GM18519 (cell line): Measurements from ENCODE around the gene XYLT1.

Experiments used
- ATAC-seq: cut with Tn5 transposase; IDR thresholded peaks from one replicate; pipeline ENCODE4 v1.9.1; 2021; ENCODE audit warnings: mild to moderate bottlenecking, moderate library complexity; ENCODE audit not compliant: unreplicated experiment, low FRiP score

The XYLT1 gene

GRCh38 chr16:17362183-17362582 is 108.6 kb downstream of the XYLT1 start:
- ATAC-seq = no peak

GRCh38 chr16:17360693-17361122 is 110.1 kb downstream of the XYLT1 start:
- ATAC-seq = no peak

- no peak for ATAC-seq
Measured at GRCh38 chr16:17359788-17360390, 110.9 kb downstream of the XYLT1 start.

GRCh38 chr16:17358846-17359245 is 111.9 kb downstream of the XYLT1 start:
- ATAC-seq = no peak

- no peak for ATAC-seq
Measured at GRCh38 chr16:17358355-17358754, 112.4 kb downstream of the XYLT1 start.

- no peak for ATAC-seq
Measured at GRCh38 chr16:17357307-17358062, 113.3 kb downstream of the XYLT1 start.

GRCh38 chr16:17356243-17356933 is 114.4 kb downstream of the XYLT1 start:
- ATAC-seq = no peak

GRCh38 chr16:17354685-17355084 is 116.1 kb downstream of the XYLT1 start:
- no peak for ATAC-seq

GRCh38 chr16:17354141-17354601 is 116.6 kb downstream of the XYLT1 start:
- no peak for ATAC-seq

GRCh38 chr16:17353561-17353960 is 117.2 kb downstream of the XYLT1 start:
- no peak for ATAC-seq

GRCh38 chr16:17351441-17352035 is 119.2 kb downstream of the XYLT1 start:
- no peak for ATAC-seq

GRCh38 chr16:17350207-17350606 is 120.6 kb downstream of the XYLT1 start:
- no peak for ATAC-seq

- ATAC-seq = no peak
Measured at GRCh38 chr16:17348826-17349225, 121.9 kb downstream of the XYLT1 start.

GRCh38 chr16:17348042-17348783 is 122.5 kb downstream of the XYLT1 start:
- ATAC-seq = no peak

GRCh38 chr16:17347624-17348023 is 123.1 kb downstream of the XYLT1 start:
- no peak for ATAC-seq

GRCh38 chr16:17346621-17347569 is 123.9 kb downstream of the XYLT1 start:
- ATAC-seq = no peak

- ATAC-seq = no peak
Measured at GRCh38 chr16:17345043-17345442, 125.7 kb downstream of the XYLT1 start.

- no peak for ATAC-seq
Measured at GRCh38 chr16:17343728-17344127, 127.0 kb downstream of the XYLT1 start.

- no peak for ATAC-seq
Measured at GRCh38 chr16:17343028-17343427, 127.7 kb downstream of the XYLT1 start.
